ENCODE measurements around the gene CENPF.
"Not testable (repeated sequence)": the region's sequence is repeated elsewhere in the genome, so short reads cannot be mapped to it uniquely, and the experiment has no call there.

The CENPF gene

DNA sequence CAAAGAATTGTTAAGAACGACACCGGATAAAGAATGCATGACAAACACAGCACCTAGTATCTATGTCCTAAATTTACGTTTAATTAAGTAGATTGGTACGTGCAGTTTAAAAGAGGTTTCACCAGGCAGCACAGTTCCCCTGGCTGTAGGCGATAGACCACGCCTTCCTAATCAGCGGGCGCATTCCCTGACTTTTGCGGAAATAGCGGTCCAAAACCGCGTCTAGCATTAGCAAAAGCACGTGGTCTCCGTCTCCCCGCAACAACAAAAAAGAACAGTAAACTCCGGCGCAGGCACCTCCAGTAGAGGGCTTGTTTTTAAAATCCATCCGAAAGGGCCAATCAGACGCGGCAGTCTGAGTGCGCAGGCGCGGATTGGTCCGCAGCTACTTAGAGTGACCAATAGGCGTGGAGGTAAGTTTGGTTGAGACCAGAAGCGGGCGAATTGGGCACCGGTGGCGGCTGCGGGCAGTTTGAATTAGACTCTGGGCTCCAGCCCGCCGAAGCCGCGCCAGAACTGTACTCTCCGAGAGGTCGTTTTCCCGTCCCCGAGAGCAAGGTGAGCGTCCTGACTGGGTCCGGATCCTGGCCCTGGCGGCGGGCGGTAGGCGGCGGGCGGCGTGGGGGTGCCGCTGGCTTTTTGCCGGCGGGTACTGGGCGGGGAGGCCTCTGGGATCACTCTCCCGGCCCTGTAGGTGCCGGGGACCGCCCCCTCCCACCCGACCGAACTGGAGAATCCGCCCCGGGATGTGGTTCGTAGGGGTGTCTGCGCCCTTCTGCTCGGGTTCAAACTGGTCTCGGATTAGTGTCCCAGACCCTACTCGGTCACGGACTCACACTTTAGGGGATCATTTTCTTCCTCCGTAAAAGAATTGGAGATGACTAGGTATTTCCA lies at the start of gene CENPF:
CENPF (plus strand) TSS at position 432 of the 894 bp plus-strand sequence. CDS start 10,560 bp downstream, outside the sequence.
- DNase-seq: peak; percentile 96

GRCh38 chr1:214557952-214558735 lies 44.9 kb upstream of the CENPF start:
- no peak for DNase-seq

DNA sequence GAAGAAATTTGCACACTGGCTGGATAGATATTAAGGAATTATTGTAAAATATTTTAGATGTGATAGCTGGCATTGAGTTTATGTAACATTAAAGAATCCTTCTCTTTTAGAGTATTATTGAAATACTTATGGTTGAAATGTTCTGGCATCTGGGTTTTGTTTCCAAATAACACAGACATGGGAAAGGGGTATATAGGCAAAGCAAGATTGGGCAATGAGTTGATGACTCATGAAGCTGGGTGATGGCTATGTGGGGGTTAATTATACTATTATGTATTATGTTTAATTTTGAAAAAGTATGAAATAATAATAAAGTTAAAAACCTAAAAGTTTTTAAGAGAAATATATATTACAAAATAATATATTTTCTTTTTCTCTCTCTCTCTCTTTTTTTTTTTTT lies 39.1 kb upstream of the CENPF start:
- no peak for DNase-seq

DNA sequence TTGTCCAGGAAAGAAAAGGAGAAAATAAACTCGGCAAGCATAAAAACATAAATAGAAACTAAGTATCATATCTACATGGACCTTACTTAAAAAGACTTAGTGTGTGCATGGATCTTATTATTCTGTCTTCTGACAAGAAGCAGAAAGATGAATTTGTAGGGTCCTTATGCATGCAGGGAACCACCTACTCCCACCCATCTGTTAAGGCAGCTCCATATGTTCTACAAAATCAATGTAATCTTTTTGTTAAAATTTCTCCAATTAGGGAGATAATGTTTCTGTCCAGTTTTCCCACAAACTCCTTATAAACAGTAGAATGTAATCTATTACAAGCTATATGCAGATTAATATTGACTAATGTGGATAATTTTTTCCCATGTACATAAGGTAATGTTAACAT lies 37.7 kb upstream of the CENPF start:
- no peak for DNase-seq

GRCh38 chr1:214566158-214567104 lies 36.6 kb upstream of the CENPF start:
- peak; percentile 55 for DNase-seq

DNA sequence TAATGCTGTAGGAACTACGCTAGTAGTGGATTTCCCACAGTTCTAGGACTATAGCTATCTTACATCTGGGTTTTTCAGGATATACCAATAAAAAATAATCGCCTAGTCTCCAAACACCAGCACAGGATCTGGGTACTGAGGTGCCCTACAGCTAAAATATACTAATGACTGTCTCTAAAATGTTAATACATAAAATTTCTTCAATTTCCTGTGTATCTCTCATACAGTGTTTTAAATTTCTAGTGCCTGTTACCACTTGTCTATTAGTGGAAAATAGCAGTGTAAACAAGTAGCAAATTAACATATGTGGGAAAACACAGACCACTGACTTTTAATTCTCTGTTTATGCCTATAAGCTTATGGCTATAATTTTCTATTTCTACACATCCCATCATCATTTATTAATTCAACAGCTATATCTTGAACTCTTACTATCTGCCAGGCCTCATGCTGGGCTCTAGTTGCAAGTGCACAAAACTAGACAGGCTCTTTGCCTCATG lies 35.5 kb upstream of the CENPF start:
- no peak for DNase-seq

DNA sequence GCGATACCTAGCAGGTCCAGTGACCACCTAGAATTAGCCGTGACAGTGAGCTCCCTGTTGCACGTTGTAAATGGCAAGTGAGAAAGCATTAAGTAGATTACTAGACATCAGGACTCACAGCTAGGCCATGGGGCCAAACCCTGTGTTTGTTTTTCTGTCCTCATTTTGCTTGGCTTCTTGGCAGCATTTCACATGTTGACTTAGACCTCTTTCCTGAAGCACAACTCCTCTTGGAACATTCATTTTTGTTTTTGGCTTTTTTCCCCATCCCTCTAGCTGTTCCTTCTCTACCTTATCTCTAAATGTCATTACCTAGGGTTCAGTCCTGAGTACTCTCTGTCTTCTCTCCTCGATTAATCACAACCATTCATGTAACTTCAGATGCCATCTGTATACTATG lies 34.7 kb upstream of the CENPF start:
- no peak for DNase-seq

- DNase-seq: no peak
Measured at GRCh38 chr1:214569357-214570004, 33.5 kb upstream of the CENPF start.

GRCh38 chr1:214570442-214570841 lies 32.6 kb upstream of the CENPF start:
- no peak for DNase-seq

GRCh38 chr1:214571281-214571680 lies 31.7 kb upstream of the CENPF start:
- no peak for DNase-seq

DNA sequence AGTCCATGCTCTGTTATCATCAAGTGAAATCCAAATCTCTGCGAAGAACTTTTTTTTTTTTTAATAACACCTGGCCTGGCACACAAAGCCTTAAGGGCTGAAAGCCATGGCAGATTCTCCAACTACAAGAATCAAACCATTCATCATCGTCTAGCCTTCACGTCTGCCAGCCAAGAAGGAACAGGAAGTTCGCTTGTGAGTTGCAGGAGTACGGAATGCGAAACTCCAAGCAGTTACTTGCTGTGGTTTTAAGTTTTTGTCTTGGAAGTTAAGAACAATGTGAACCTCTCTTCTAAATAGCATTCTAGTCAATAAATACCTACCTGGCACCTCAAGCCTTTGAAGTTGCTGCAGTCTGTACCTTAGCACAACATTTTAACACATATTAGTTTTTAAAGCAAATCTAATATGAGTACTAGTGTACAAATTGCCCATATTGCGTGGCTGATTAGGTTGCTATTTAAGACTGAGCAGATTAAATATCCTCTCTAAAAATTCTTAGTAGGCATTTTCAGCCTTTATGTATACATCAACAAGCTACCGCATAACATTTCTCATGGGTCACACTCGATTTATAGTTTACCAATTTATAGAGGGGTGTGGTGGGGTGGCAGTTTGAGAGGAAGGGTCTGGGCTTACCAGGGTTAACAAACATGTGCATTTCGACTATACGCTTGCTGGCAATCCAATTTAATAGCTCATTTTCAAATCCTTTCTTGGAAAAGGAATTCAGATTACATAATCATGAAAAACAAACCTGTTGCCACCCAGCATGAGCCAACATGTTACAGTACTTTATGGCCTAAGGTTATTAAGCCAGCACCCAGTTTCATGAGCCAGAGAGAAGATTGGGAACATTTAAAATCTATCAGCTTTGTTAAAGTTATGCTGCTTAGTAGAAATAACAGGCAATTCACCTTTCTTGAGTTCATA lies 29.3 kb upstream of the CENPF start:
- DNase-seq: no peak

GRCh38 chr1:214574598-214575411 lies 28.2 kb upstream of the CENPF start:
- DNase-seq: no peak

GRCh38 chr1:214576120-214576519 lies 26.9 kb upstream of the CENPF start:
- DNase-seq: not testable (repeated sequence)

DNA sequence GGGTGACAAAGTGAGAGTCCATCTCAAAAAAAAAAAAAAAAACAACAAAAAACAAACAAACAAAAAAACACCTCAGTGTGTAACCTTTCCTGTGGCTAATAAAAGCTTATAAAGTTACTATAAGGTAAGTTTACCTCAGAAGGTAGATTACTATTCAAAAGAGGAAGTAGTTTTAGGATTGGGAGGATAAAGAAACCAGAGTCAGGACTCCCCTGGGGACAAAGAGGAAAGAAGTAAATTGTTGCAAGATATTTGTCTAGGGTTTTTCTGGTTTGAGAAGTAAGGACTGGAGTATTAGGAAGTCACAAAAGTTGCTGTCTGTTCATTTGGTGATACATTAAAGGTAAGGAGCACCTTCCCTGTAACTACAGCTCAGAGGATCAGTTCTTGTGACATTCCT lies 23.8 kb upstream of the CENPF start:
- DNase-seq: no peak

DNA sequence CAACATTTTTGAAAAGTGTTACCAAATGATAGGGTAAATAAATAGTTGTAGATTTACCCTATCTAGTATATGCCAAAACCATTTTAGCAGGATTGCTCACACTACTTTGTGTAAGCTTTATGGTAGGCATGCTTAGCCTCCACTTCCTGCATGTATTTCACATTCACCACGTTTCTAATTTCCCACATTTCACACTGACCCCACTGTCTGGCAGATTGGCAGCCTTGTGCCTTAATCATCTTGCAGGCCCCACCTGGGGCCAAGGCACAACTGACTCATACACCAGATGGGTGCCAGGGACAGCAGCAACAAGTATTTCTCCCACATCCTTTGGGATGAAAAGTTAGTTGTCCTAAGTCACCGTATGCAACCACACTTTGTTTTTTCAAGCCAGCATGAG lies 21.2 kb upstream of the CENPF start:
- DNase-seq: no peak

DNA sequence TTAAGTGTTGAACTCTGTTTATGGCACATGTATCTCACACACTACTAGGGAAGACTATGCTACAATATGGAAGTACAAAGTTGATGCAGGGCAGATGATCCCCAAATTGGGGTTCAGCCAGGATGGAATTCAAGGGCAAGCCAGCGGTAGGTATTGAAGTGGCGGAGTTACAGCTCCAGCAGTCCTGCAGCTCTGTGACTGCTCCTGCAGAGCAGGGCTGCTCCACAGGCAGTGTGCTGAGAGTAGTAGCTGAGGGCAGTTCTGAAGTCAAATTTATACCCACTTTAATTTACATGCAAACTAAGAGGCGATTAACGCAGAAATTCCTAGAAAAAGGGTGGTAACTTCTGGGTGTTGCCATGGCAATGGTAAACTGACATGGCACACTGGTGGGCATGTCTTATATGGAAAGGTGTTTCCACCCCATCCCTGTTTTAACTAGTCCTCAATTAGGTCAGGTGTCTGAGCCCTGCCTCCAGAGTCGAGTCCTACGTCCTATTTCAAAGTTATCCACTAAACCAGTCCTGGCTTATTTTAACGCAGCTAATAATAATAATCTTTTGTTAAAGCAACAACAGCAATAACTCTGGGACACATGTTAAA lies 20.6 kb upstream of the CENPF start:
- no peak for DNase-seq

DNA sequence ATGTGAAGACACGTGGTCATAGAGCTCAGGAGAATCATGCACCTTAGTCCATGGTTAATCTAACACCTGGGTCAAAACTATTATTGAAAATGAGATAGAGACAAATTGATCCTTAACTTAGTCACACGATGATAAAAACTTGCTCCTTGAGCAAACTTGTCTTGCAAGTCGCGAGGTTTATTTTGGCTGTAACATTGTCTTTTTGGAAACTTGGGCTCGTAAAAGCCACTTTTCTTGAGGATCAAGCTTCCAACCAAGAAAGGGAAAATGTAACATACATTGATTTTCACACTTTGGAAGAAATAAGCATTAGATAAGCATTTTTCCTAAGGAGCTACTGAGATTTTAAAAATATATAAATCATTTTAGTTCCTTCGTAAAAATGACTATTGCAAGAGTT lies 19.9 kb upstream of the CENPF start:
- DNase-seq: no peak

- no peak for DNase-seq
Measured at GRCh38 chr1:214583824-214584554, 19.0 kb upstream of the CENPF start.
